Stomach (tissue), 4 donors: ENCODE results near the gene ACER1.

ENCODE experiments used
- CTCF ChIP-seq, 7 experiments: fragments of 450-650 bp in 4 of 7; fragments of 200-600 bp in 3 of 7; sonication (generic) in 3 of 7; IDR thresholded peaks; one replicate each; pipeline ENCODE4 v1.5.1; 2016 to 2019; ENCODE audit warnings: antibody characterized with exemption in 7 of 7, control low read depth in 2 of 7, mild to moderate bottlenecking in 1 of 7
- POLR2A ChIP-seq, 4 donors: fragments of 450-650 bp; IDR thresholded peaks; one replicate each; pipeline ENCODE4 v1.6.1; 2016; ENCODE audit warnings: antibody characterized with exemption in 4 of 4, control low read depth in 2 of 4, mild to moderate bottlenecking in 1 of 4, moderate library complexity in 1 of 4
- POLR2AphosphoS5 ChIP-seq, 3 donors: sonication (generic); formaldehyde crosslinking; IDR thresholded peaks; one replicate each; pipeline ENCODE4 v1.6.1; 2016; ENCODE audit warnings: antibody characterized with exemption in 3 of 3

GRCh38 chr19:6325614-6326013 lies 7.8 kb downstream of the ACER1 start:
- TF ChIP-seq CTCF (IDR thresholded peaks at IDR 0.05) (no peak), POLR2A (IDR thresholded peaks at IDR 0.05) (no peak), POLR2AphosphoS5 (IDR thresholded peaks at IDR 0.05) (no peak)
